Esophagus muscularis mucosa (tissue), 4 donors: Measurements from ENCODE around the gene ZRANB3. TPM values are rescaled to one million over a fixed set of nuclear protein-coding genes. Genes with fewer than 3 reads are reported as not detected.
A peak's percentile ranks its signal among the peaks of the same experiment; 100 is the strongest.

Experiments
- DNase-seq: peaks from one replicate; pipeline ENCODE4 v3.0.0-alpha.2; 2017; ENCODE audit errors: extremely low spot score
- H3K27ac ChIP-seq, 4 donors: fragments of 200-600 bp; sonication (generic); replicated peaks in 1 of 4; 1 replicate in 3 of 4; 2 replicates in 1 of 4; pipeline ENCODE4 v1.5.1; 2016 to 2019; ENCODE audit warnings: mild to moderate bottlenecking in 1 of 4
- H3K27me3 ChIP-seq, 4 donors: fragments of 200-600 bp; sonication (generic); one replicate each; pipeline versions ENCODE4 v1.5.1 to v1.6.0; 2016 to 2019
- H3K36me3 ChIP-seq, 4 donors: fragments of 200-600 bp; sonication (generic); one replicate each; pipeline ENCODE4 v1.5.1; 2016 to 2019
- H3K4me1 ChIP-seq, 4 donors: fragments of 200-600 bp; sonication (generic); one replicate each; pipeline ENCODE4 v1.5.1; 2016 to 2019
- H3K4me3 ChIP-seq, 4 donors: fragments of 200-600 bp; sonication (generic); 1 replicate in 2 of 4; 2 replicates in 2 of 4; pipeline ENCODE4 v1.5.1; 2016 to 2019; ENCODE audit warnings: mild to moderate bottlenecking in 4 of 4, moderate library complexity in 1 of 4
- H3K9me3 ChIP-seq, 4 donors: fragments of 200-600 bp; sonication (generic); 1 replicate in 3 of 4; 2 replicates in 1 of 4; pipeline ENCODE4 v1.5.1; 2016 to 2019
- CTCF ChIP-seq, 3 experiments: fragments of 200-600 bp in 2 of 3; fragments of 450-650 bp in 1 of 3; sonication (generic) in 2 of 3; IDR thresholded peaks; one replicate each; pipeline ENCODE4 v1.5.1; 2017 to 2019; ENCODE audit warnings: antibody characterized with exemption in 3 of 3, mild to moderate bottlenecking in 2 of 3, moderate library complexity in 1 of 3
- EP300 ChIP-seq: sonication (generic); formaldehyde crosslinking; IDR thresholded peaks from one replicate; pipeline ENCODE4 v1.6.1; 2017; ENCODE audit warnings: antibody characterized with exemption
- POLR2A ChIP-seq: fragments of 450-650 bp; IDR thresholded peaks from one replicate; pipeline ENCODE4 v1.6.1; 2017; ENCODE audit warnings: antibody characterized with exemption, moderate library complexity, mild to moderate bottlenecking, low read depth
- POLR2AphosphoS5 ChIP-seq, 2 donors: sonication (generic); formaldehyde crosslinking; IDR thresholded peaks; one replicate each; pipeline ENCODE4 v1.6.1; 2017; ENCODE audit warnings: antibody characterized with exemption in 2 of 2
- WGBS: methylation state at CpG from one replicate; pipeline ENCODE4 v1.1.5; 2018; 5-methylcytosine and 5-hydroxymethylcytosine counted together
- intact Hi-C: fragments of 100-400 bp; cut with DNase I; formaldehyde crosslinking; loops from one replicate; pipeline ENCODE4 v1.15.1; 2023
- total RNA-seq, 4 donors: library from RNA; depleted of rRNA; stranded (reverse); fragments of >200 nt; gene quantifications; one replicate each; pipeline versions ENCODE4 v1.1.0 to v1.2.1, GENCODE V29; 2016

ZRANB3 gene
- total RNA-seq, 4 donors from 2014 or later = 1.8 to 4.6 (median 2.9) TPM

- intact Hi-C loops = no loop called here
- no peaks in the 10 kb centered on the region for H3K27me3 ChIP-seq
- DNase-seq = no peak
- H3K4me3 ChIP-seq = no peak overlapping the region
- TF ChIP-seq EP300 (no peak), CTCF (IDR thresholded peaks at IDR 0.05) (no peak), POLR2A (no peak), POLR2AphosphoS5 (IDR thresholded peaks at IDR 0.05) (no peak)
- H3K9me3 ChIP-seq = no peaks in the 10 kb centered on the region
- H3K36me3 ChIP-seq = no peaks in the 10 kb centered on the region
- 97% methylated on average over 4 of the region's 4 CpGs for WGBS
- H3K4me1 ChIP-seq = no peaks in the 10 kb centered on the region
- H3K27ac ChIP-seq = no peak overlapping the region
Measured at GRCh38 chr2:135485441-135485840, 45.6 kb downstream of the ZRANB3 start.

GRCh38 chr2:135475128-135475527 lies 55.9 kb downstream of the ZRANB3 start:
- TF ChIP-seq CTCF (IDR thresholded peaks at IDR 0.05) (no peak), POLR2AphosphoS5 (IDR thresholded peaks at IDR 0.05) (no peak), EP300 (no peak), POLR2A (no peak)
- H3K27ac ChIP-seq = no peak overlapping the region
- intact Hi-C loops = no loop called here
- no peaks in the 10 kb centered on the region for H3K36me3 ChIP-seq
- DNase-seq = no peak
- H3K9me3 ChIP-seq = no peaks in the 10 kb centered on the region
- H3K4me1 ChIP-seq = no peaks in the 10 kb centered on the region
- no peaks in the 10 kb centered on the region for H3K27me3 ChIP-seq
- no peak overlapping the region for H3K4me3 ChIP-seq

- DNase-seq = no peak
- Histone ChIP-seq H3K27me3 (no peaks in the 10 kb centered on the region), H3K4me3 (no peak overlapping the region), H3K36me3 (no peaks in the 10 kb centered on the region), H3K27ac (no peak overlapping the region), H3K4me1 (no peaks in the 10 kb centered on the region), H3K9me3 (no peaks in the 10 kb centered on the region)
- intact Hi-C loops = no loop called here
- TF ChIP-seq CTCF (IDR thresholded peaks at IDR 0.05) = peak in 1 of 3 experiments; percentile 18
- TF ChIP-seq POLR2A = no peak
- 83% methylated on average over 2 of the region's 2 CpGs for WGBS
Measured at GRCh38 chr2:135473567-135473966, 57.5 kb downstream of the ZRANB3 start.

GRCh38 chr2:135471106-135471505 lies 59.9 kb downstream of the ZRANB3 start:
- Histone ChIP-seq H3K9me3 (no peaks in the 10 kb centered on the region), H3K27me3 (no peaks in the 10 kb centered on the region), H3K27ac (no peak overlapping the region), H3K4me1 (no peaks in the 10 kb centered on the region), H3K4me3 (no peak overlapping the region), H3K36me3 (no peaks in the 10 kb centered on the region)
- intact Hi-C loops = no loop called here
- no peak for TF ChIP-seq POLR2A
- TF ChIP-seq CTCF (IDR thresholded peaks at IDR 0.05) = no peak
- TF ChIP-seq EP300 = no peak
- no peak for TF ChIP-seq POLR2AphosphoS5 (IDR thresholded peaks at IDR 0.05)
- no peak for DNase-seq

GRCh38 chr2:135457279-135457678 lies 73.7 kb downstream of the ZRANB3 start:
- no peak overlapping the region for H3K4me3 ChIP-seq
- no peaks in the 10 kb centered on the region for H3K4me1 ChIP-seq
- H3K27me3 ChIP-seq = no peaks in the 10 kb centered on the region
- H3K9me3 ChIP-seq = peaks cover 0 to 24% (median 6%) of the 10 kb centered on the region in 4 donors
- no peaks in the 10 kb centered on the region for H3K36me3 ChIP-seq
- intact Hi-C loops = no loop called here
- no peak overlapping the region for H3K27ac ChIP-seq
- DNase-seq = no peak
- TF ChIP-seq EP300 (no peak), POLR2A (no peak), POLR2AphosphoS5 (IDR thresholded peaks at IDR 0.05) (no peak), CTCF (IDR thresholded peaks at IDR 0.05) (no peak)
